GM12878 (cell line): ENCODE data around the gene PPP1R13B. TPM values are rescaled to one million over a fixed set of nuclear protein-coding genes. Genes with fewer than 3 reads are reported as not detected.
A peak's percentile ranks its signal among the peaks of the same experiment; 100 is the strongest.

Experiments used
- CBX3 ChIP-seq: fragments of 200-600 bp; sonication (generic); IDR thresholded peaks from 2 replicates; pipeline ENCODE4 v1.6.1; 2016; ENCODE audit warnings: low read depth, borderline replicate concordance
- HDGF ChIP-seq: fragments of 450-650 bp; IDR thresholded peaks from 2 replicates; pipeline ENCODE4 v1.6.1; 2016; ENCODE audit warnings: antibody characterized with exemption
- JUND ChIP-seq: IDR thresholded peaks from 2 replicates; pipeline ENCODE4 v1.6.1; 2012; ENCODE audit warnings: low read depth, mild to moderate bottlenecking, low read length, improper control_type of control experiment, moderate library complexity
- RCOR1 ChIP-seq: conservative IDR thresholded peaks from 2 replicates; pipeline ENCODE4 v1.6.1; 2012; ENCODE audit warnings: low read depth, low read length, improper control_type of control experiment
- SMAD5 ChIP-seq: IDR thresholded peaks from 2 replicates; pipeline ENCODE4 v1.6.1; 2016; ENCODE audit warnings: antibody characterized with exemption, low read depth
- STAT1 ChIP-seq: fragments of 450-650 bp; conservative IDR thresholded peaks from 2 replicates; pipeline ENCODE4 v1.6.1; 2014; ENCODE audit warnings: antibody characterized with exemption, mild to moderate bottlenecking
- TARDBP ChIP-seq: IDR thresholded peaks from 2 replicates; pipeline ENCODE4 v1.6.1; 2016; ENCODE audit warnings: borderline replicate concordance
- WRNIP1 ChIP-seq: IDR thresholded peaks from 2 replicates; pipeline ENCODE4 v1.6.1; 2011; ENCODE audit warnings: low read depth, low read length, improper control_type of control experiment, borderline replicate concordance
- ZNF24 ChIP-seq: fragments of 450-650 bp; IDR thresholded peaks from 2 replicates; pipeline ENCODE4 v1.6.1; 2017; ENCODE audit warnings: antibody characterized with exemption, mild to moderate bottlenecking
- polyA plus RNA-seq, 11 experiments: library from polyadenylated mRNA; depleted of rRNA in 4 of 11; unstranded in 6 of 11; stranded (reverse) in 5 of 11; fragments of >200 nt; fragmentation: Nextera tagmentation in 4 of 11; fragmentation: Illumina TruSeq in 1 of 11; extraction: Ambion mirVana in 4 of 11; extraction: Trizol in 1 of 11; gene quantifications; 1 replicate in 1 of 11; 2 replicates in 10 of 11; pipeline versions ENCODE4 v1.2.1 to v1.2.3, GENCODE V29; 2011 to 2016; ENCODE audit warnings: inconsistent platforms in 2 of 11, missing spikeins in 2 of 11, low read depth in 1 of 11
- total RNA-seq, 4 experiments: library from RNA; depleted of rRNA in 3 of 4; stranded (reverse); fragments of >200 nt in 3 of 4; fragmentation: Illumina TruSeq in 1 of 4; extraction: Trizol in 1 of 4; gene quantifications; 2 replicates each; pipeline versions ENCODE4 v1.2.1 to v1.2.3, GENCODE V29; 2013 to 2021
- TF ChIP-seq, protein P1 (sequence below), 3 experiments: IDR thresholded peaks in 2 of 3; conservative IDR thresholded peaks in 1 of 3; 2 replicates each; pipeline ENCODE4 v1.5.1; 2011; ENCODE audit warnings: low read depth in 3 of 3, low read length in 3 of 3, mild to moderate bottlenecking in 3 of 3, control low read depth in 2 of 3, moderate library complexity in 2 of 3, inconsistent platforms in 1 of 3, mixed read lengths in 1 of 3; ENCODE audit not compliant: control insufficient read depth in 2 of 3, insufficient read depth in 1 of 3; ENCODE audit errors: extremely low read depth in 1 of 3
- TF ChIP-seq, protein P2 (sequence below): fragments of 450-650 bp; IDR thresholded peaks from 2 replicates; pipeline ENCODE4 v1.6.1; 2017; ENCODE audit warnings: low read depth, mild to moderate bottlenecking, moderate library complexity
- TF ChIP-seq, protein P3 (sequence below): fragments of 450-650 bp; IDR thresholded peaks from 2 replicates; pipeline ENCODE4 v1.6.1; 2017; ENCODE audit warnings: antibody characterized with exemption, mild to moderate bottlenecking, moderate library complexity
- TF ChIP-seq, protein P4 (sequence below): fragments of 450-650 bp; formaldehyde crosslinking; IDR thresholded peaks from 2 replicates; pipeline ENCODE4 v1.4.0; 2022; ENCODE audit warnings: mild to moderate bottlenecking, moderate library complexity
- TF ChIP-seq, protein P5 (sequence below): fragments of 450-650 bp; IDR thresholded peaks from 2 replicates; pipeline ENCODE4 v1.6.1; 2017; ENCODE audit warnings: mild to moderate bottlenecking, moderate library complexity

Gene PPP1R13B
- total and polyA plus RNA-seq, 10 of the 15 experiments (the other 5 are each of a cell fraction or from before 2014, with no cell fraction given) = 0.16 to 8.1 (median 3.2) TPM

DNA sequence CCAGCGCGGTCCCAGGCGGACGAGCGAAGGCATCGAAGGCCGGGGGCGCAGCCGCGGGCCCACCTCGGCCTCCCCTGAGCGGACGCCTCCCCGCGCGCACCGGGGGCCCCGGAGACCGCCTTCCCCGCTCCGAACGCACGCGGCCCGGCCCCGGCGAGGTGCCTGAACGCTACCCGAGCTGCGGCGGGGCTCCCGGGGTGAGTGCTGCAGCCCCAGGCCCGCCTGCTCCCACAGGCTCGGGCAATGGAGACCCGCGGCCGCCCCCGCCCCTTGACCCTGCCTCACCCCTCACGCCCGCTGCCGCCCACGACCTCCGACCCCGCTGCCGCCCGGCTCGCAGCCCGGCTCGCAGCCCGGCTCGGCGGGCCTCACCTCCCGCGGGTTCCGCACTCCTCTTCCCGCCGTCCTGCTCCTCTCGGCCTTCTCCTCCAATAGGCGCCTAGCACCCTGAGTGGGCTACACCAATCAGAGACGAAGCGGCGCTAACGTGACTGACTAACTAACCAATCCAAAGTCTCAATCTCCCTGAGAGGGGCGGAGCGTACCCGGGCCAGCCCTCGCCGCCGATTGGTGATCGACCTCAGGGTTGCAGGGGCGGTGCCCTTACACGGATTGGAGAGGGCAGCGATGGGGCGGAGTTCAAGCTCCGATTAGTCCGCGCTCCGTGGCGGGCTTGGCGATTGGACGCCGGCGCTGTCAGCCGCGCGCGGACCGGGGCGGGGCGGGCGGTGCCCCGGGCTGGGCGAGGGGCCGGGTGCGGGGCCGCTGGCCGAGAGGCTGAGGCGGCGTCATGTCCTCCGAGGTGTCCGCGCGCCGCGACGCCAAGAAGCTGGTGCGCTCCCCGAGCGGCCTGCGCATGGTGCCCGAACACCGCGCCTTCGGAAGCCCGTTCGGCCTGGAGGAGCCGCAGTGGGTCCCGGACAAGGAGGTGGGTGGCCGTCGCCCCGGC lies 132.0 kb downstream of the PPP1R13B start, which contains the start of the genes XRCC3 and ZFYVE21 (continued):
- TF ChIP-seq SMAD5 (no peak), RCOR1 (no peak), CBX3 (no peak), HDGF (peak; percentile 91), ZNF24 (no peak), JUND (no peak), TARDBP (no peak), STAT1 (0 out of 2 replicates have a peak, but pooled peaks have one; percentile 21), WRNIP1 (no peak)
- TF ChIP-seq, protein P1, sequence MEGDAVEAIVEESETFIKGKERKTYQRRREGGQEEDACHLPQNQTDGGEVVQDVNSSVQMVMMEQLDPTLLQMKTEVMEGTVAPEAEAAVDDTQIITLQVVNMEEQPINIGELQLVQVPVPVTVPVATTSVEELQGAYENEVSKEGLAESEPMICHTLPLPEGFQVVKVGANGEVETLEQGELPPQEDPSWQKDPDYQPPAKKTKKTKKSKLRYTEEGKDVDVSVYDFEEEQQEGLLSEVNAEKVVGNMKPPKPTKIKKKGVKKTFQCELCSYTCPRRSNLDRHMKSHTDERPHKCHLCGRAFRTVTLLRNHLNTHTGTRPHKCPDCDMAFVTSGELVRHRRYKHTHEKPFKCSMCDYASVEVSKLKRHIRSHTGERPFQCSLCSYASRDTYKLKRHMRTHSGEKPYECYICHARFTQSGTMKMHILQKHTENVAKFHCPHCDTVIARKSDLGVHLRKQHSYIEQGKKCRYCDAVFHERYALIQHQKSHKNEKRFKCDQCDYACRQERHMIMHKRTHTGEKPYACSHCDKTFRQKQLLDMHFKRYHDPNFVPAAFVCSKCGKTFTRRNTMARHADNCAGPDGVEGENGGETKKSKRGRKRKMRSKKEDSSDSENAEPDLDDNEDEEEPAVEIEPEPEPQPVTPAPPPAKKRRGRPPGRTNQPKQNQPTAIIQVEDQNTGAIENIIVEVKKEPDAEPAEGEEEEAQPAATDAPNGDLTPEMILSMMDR (IDR thresholded peaks at IDR 0.05 in 2 of 3, conservative IDR thresholded peaks at IDR 0.05 in 1 of 3; ENCODE audit: control insufficient read depth in 2 of 3, extremely low read depth in 1 of 3, insufficient read depth in 1 of 3, low read depth in 3 of 3, low read length in 3 of 3) = no peak
- TF ChIP-seq, protein P2, sequence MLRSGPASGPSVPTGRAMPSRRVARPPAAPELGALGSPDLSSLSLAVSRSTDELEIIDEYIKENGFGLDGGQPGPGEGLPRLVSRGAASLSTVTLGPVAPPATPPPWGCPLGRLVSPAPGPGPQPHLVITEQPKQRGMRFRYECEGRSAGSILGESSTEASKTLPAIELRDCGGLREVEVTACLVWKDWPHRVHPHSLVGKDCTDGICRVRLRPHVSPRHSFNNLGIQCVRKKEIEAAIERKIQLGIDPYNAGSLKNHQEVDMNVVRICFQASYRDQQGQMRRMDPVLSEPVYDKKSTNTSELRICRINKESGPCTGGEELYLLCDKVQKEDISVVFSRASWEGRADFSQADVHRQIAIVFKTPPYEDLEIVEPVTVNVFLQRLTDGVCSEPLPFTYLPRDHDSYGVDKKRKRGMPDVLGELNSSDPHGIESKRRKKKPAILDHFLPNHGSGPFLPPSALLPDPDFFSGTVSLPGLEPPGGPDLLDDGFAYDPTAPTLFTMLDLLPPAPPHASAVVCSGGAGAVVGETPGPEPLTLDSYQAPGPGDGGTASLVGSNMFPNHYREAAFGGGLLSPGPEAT = no peak
- TF ChIP-seq, protein P3, sequence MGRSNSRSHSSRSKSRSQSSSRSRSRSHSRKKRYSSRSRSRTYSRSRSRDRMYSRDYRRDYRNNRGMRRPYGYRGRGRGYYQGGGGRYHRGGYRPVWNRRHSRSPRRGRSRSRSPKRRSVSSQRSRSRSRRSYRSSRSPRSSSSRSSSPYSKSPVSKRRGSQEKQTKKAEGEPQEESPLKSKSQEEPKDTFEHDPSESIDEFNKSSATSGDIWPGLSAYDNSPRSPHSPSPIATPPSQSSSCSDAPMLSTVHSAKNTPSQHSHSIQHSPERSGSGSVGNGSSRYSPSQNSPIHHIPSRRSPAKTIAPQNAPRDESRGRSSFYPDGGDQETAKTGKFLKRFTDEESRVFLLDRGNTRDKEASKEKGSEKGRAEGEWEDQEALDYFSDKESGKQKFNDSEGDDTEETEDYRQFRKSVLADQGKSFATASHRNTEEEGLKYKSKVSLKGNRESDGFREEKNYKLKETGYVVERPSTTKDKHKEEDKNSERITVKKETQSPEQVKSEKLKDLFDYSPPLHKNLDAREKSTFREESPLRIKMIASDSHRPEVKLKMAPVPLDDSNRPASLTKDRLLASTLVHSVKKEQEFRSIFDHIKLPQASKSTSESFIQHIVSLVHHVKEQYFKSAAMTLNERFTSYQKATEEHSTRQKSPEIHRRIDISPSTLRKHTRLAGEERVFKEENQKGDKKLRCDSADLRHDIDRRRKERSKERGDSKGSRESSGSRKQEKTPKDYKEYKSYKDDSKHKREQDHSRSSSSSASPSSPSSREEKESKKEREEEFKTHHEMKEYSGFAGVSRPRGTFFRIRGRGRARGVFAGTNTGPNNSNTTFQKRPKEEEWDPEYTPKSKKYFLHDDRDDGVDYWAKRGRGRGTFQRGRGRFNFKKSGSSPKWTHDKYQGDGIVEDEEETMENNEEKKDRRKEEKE = 0 out of 2 replicates have a peak, but pooled peaks have one; percentile 29
- TF ChIP-seq, protein P4, sequence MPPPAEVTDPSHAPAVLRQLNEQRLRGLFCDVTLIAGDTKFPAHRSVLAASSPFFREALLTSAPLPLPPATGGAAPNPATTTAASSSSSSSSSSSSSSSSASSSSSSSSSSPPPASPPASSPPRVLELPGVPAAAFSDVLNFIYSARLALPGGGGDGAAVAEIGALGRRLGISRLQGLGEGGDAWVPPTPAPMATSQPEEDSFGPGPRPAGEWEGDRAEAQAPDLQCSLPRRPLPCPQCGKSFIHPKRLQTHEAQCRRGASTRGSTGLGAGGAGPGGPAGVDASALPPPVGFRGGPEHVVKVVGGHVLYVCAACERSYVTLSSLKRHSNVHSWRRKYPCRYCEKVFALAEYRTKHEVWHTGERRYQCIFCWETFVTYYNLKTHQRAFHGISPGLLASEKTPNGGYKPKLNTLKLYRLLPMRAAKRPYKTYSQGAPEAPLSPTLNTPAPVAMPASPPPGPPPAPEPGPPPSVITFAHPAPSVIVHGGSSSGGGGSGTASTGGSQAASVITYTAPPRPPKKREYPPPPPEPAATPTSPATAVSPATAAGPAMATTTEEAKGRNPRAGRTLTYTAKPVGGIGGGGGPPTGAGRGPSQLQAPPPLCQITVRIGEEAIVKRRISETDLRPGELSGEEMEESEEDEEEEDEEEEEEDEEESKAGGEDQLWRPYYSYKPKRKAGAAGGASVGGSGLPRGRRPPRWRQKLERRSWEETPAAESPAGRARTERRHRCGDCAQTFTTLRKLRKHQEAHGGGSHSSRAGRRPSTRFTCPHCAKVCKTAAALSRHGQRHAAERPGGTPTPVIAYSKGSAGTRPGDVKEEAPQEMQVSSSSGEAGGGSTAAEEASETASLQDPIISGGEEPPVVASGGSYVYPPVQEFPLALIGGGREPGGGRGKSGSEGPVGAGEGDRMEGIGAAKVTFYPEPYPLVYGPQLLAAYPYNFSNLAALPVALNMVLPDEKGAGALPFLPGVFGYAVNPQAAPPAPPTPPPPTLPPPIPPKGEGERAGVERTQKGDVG = no peak
- TF ChIP-seq, protein P5, sequence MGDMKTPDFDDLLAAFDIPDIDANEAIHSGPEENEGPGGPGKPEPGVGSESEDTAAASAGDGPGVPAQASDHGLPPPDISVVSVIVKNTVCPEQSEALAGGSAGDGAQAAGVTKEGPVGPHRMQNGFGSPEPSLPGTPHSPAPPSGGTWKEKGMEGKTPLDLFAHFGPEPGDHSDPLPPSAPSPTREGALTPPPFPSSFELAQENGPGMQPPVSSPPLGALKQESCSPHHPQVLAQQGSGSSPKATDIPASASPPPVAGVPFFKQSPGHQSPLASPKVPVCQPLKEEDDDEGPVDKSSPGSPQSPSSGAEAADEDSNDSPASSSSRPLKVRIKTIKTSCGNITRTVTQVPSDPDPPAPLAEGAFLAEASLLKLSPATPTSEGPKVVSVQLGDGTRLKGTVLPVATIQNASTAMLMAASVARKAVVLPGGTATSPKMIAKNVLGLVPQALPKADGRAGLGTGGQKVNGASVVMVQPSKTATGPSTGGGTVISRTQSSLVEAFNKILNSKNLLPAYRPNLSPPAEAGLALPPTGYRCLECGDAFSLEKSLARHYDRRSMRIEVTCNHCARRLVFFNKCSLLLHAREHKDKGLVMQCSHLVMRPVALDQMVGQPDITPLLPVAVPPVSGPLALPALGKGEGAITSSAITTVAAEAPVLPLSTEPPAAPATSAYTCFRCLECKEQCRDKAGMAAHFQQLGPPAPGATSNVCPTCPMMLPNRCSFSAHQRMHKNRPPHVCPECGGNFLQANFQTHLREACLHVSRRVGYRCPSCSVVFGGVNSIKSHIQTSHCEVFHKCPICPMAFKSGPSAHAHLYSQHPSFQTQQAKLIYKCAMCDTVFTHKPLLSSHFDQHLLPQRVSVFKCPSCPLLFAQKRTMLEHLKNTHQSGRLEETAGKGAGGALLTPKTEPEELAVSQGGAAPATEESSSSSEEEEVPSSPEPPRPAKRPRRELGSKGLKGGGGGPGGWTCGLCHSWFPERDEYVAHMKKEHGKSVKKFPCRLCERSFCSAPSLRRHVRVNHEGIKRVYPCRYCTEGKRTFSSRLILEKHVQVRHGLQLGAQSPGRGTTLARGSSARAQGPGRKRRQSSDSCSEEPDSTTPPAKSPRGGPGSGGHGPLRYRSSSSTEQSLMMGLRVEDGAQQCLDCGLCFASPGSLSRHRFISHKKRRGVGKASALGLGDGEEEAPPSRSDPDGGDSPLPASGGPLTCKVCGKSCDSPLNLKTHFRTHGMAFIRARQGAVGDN = peak; percentile 70
